ENCODE data around the gene WDR62.

GRCh38 chr19:36110487-36111199, 55.9 kb downstream of the WDR62 start, which contains the start of gene OVOL3:
- no peak for TF ChIP-seq CTCF (IDR thresholded peaks at IDR 0.05; ENCODE audit: insufficient read depth, low read length)
- no peak for TF ChIP-seq GABPA (IDR thresholded peaks at IDR 0.05; ENCODE audit: low read depth)
- no peak for TF ChIP-seq REST (IDR thresholded peaks at IDR 0.05; ENCODE audit: insufficient replicate concordance, low read depth)
- TF ChIP-seq POLR2AphosphoS5 (IDR thresholded peaks at IDR 0.05; ENCODE audit: low read depth): no peak
